B cell (primary cell): ENCODE data around the gene RSPO3. TPM values are rescaled to one million over a fixed set of nuclear protein-coding genes. Genes with fewer than 3 reads are reported as not detected.

ENCODE experiments used
- ATAC-seq: fragments of 200-7000 bp; cut with Tn5 transposase; one replicate; pipeline ENCODE4 v1.10.0; 2021; ENCODE audit warnings: low read depth, mild to moderate bottlenecking, moderate number of reproducible peaks, moderate library complexity
- CTCF ChIA-PET: fragments of 350-600 bp; sonication (Branson Sonifier 250); formaldehyde crosslinking; loops from one replicate; lab custom pipeline; 2021; ENCODE audit warnings: antibody characterized with exemption, inconsistent platforms; lab: Charles Lee
- POLR2A ChIA-PET: fragments of 350-600 bp; sonication (Branson Sonifier 250); formaldehyde crosslinking; loops from one replicate; lab custom pipeline; 2021; ENCODE audit warnings: antibody characterized with exemption; lab: Charles Lee
- DNase-seq: peaks from one replicate; pipeline ENCODE4 v3.0.0; 2013
- H2AFZ ChIP-seq: 2 replicates; pipeline ENCODE4 v1.6.1; 2012; ENCODE audit warnings: mild to moderate bottlenecking, low read depth, low read length; ENCODE audit not compliant: insufficient read depth, poor library complexity, severe bottlenecking
- H3K27ac ChIP-seq, 2 donors: 1 replicate in 1 of 2; 2 replicates in 1 of 2; pipeline ENCODE4 v1.5.1; 2012 to 2013; ENCODE audit warnings: low read length in 2 of 2, mild to moderate bottlenecking in 2 of 2, moderate library complexity in 1 of 2
- H3K27me3 ChIP-seq, 4 experiments: fragments of 200-600 bp in 1 of 4; sonication (generic) in 1 of 4; replicated peaks in 1 of 4; 1 replicate in 2 of 4; 2 replicates in 2 of 4; pipeline versions ENCODE4 v1.6.1 to v1.7.0; 2013 to 2016; ENCODE audit warnings: low read length in 3 of 4, mild to moderate bottlenecking in 2 of 4, mixed read lengths in 1 of 4, moderate library complexity in 1 of 4; ENCODE audit not compliant: insufficient read depth in 4 of 4, control insufficient read depth in 3 of 4; ENCODE audit errors: control extremely low read depth in 1 of 4
- H3K36me3 ChIP-seq, 2 experiments: replicated peaks in 1 of 2; 1 replicate in 1 of 2; 2 replicates in 1 of 2; pipeline versions ENCODE4 v1.6.1 to v1.7.1; 2013; ENCODE audit warnings: low read length in 1 of 2; ENCODE audit not compliant: insufficient read depth in 2 of 2, control insufficient read depth in 1 of 2; ENCODE audit errors: control extremely low read depth in 1 of 2, extremely low read depth in 1 of 2
- H3K4me1 ChIP-seq, 2 donors: fragments of 200-600 bp in 1 of 2; sonication (generic) in 1 of 2; 1 replicate in 1 of 2; 2 replicates in 1 of 2; pipeline versions ENCODE4 v1.5.1 to v1.6.1; 2013 to 2017; ENCODE audit warnings: low read length in 2 of 2; ENCODE audit not compliant: control insufficient read depth in 2 of 2, insufficient read depth in 2 of 2
- H3K4me2 ChIP-seq: replicated peaks from 2 replicates; pipeline ENCODE3; 2012; ENCODE audit warnings: mild to moderate bottlenecking, low read depth, low read length; ENCODE audit not compliant: poor library complexity, severe bottlenecking
- H3K4me3 ChIP-seq, 5 experiments: fragments of 200-600 bp in 1 of 5; sonication (generic) in 1 of 5; 1 replicate in 3 of 5; 2 replicates in 2 of 5; pipeline versions ENCODE4 v1.5.1 to v1.7.0; 2011 to 2016; ENCODE audit warnings: low read length in 4 of 5, mild to moderate bottlenecking in 4 of 5, low read depth in 2 of 5, control low read depth in 1 of 5, moderate library complexity in 1 of 5; ENCODE audit not compliant: insufficient read depth in 1 of 5; ENCODE audit errors: control extremely low read depth in 1 of 5, extremely low read depth in 1 of 5
- H3K79me2 ChIP-seq: fragments of 200-600 bp; sonication (generic); one replicate; pipeline ENCODE4 v1.6.0; 2016; ENCODE audit warnings: low read length; ENCODE audit not compliant: control insufficient read depth, insufficient read depth
- H3K9ac ChIP-seq: fragments of 200-600 bp; sonication (generic); 2 replicates; pipeline ENCODE4 v1.6.1; 2017; ENCODE audit warnings: mild to moderate bottlenecking, low read length, moderate library complexity
- H3K9me3 ChIP-seq, 3 donors: one replicate each; pipeline versions ENCODE4 v1.6.1 to v1.7.1; 2013; ENCODE audit warnings: low read length in 2 of 3; ENCODE audit not compliant: control insufficient read depth in 2 of 3, insufficient read depth in 1 of 3; ENCODE audit errors: control extremely low read depth in 1 of 3
- H4K20me1 ChIP-seq: 2 replicates; pipeline ENCODE4 v1.6.0; 2012; ENCODE audit warnings: mild to moderate bottlenecking, low read length; ENCODE audit not compliant: insufficient read depth, control insufficient read depth, poor library complexity, severe bottlenecking
- H3K27ac Mint-ChIP-seq: one replicate; pipeline ENCODE4 v1.8.0; 2021; ENCODE audit warnings: mixed read lengths
- H3K27me3 Mint-ChIP-seq: one replicate; pipeline ENCODE4 v1.8.0; 2021; ENCODE audit warnings: mixed read lengths
- H3K4me1 Mint-ChIP-seq: one replicate; pipeline ENCODE4 v1.8.0; 2021; ENCODE audit warnings: mixed read lengths
- H3K4me3 Mint-ChIP-seq: one replicate; pipeline ENCODE4 v1.8.0; 2021; ENCODE audit warnings: mixed read lengths
- H3K9me3 Mint-ChIP-seq: one replicate; pipeline ENCODE4 v1.8.0; 2022; ENCODE audit warnings: mixed read lengths; ENCODE audit not compliant: insufficient read depth
- EZH2 ChIP-seq: IDR thresholded peaks from 2 replicates; pipeline ENCODE4 v1.6.1; 2012; ENCODE audit warnings: borderline replicate concordance, low read depth, mild to moderate bottlenecking, moderate library complexity, low read length; ENCODE audit not compliant: insufficient read depth, poor library complexity, severe bottlenecking
- WGBS: methylation state at CpG from one replicate; pipeline ENCODE4 v1.1.5; 2013; ENCODE audit warnings: missing lambda C conversion rate; ENCODE audit not compliant: insufficient coverage; 5-methylcytosine and 5-hydroxymethylcytosine counted together
- intact Hi-C: fragments of 100-400 bp; cut with micrococcal nuclease; formaldehyde crosslinking; loops from one replicate; pipeline ENCODE4 v1.10.0; 2022
- polyA plus RNA-seq: library from polyadenylated mRNA; depleted of rRNA; stranded (reverse); fragments of >200 nt; gene quantifications from 2 replicates; pipeline ENCODE4 v1.2.3, GENCODE V29; 2012
- total RNA-seq, 2 donors: library from RNA; stranded (reverse); fragments of 120-200 nt in 1 of 2; gene quantifications; 1 replicate in 1 of 2; 2 replicates in 1 of 2; pipeline versions ENCODE4 v1.2.3 to v1.2.4, GENCODE V29; 2013 to 2022
- TF ChIP-seq, protein P1 (sequence below): fragments of 200-600 bp; IDR thresholded peaks from one replicate; pipeline ENCODE4 v1.8.0; 2022; ENCODE audit warnings: antibody characterized with exemption, mild to moderate bottlenecking

The RSPO3 gene
- total and polyA plus RNA-seq, 2 donors (not counting 1 experiment from before 2014, with no cell fraction given) = not detected

GRCh38 chr6:127182501-127182900, 64.0 kb downstream of the RSPO3 start:
- Histone ChIP-seq H3K36me3 (no peaks in the 10 kb centered on the region), H3K79me2 (no peaks in the 10 kb centered on the region), H3K4me3 (no peak overlapping the region), H3K9ac (no peak overlapping the region), H2AFZ (no peak overlapping the region), H3K27me3 (peaks cover 0 to under 1% (median 0%) of the 10 kb centered on the region in 4 experiments), H3K9me3 (no peaks in the 10 kb centered on the region), H3K4me2 (no peak overlapping the region), H3K4me1 (no peaks in the 10 kb centered on the region), H4K20me1 (no peaks in the 10 kb centered on the region), H3K27ac (no peak overlapping the region)
- intact Hi-C loops = no loop called here
- Mint-ChIP-seq H3K4me3 (no peak overlapping the region), H3K27me3 (peaks cover 17% of the 10 kb centered on the region), H3K27ac (no peak overlapping the region), H3K9me3 (peaks cover 2% of the 10 kb centered on the region), H3K4me1 (no peaks in the 10 kb centered on the region)
- TF ChIP-seq EZH2 = no peak
- TF ChIP-seq, protein P1, sequence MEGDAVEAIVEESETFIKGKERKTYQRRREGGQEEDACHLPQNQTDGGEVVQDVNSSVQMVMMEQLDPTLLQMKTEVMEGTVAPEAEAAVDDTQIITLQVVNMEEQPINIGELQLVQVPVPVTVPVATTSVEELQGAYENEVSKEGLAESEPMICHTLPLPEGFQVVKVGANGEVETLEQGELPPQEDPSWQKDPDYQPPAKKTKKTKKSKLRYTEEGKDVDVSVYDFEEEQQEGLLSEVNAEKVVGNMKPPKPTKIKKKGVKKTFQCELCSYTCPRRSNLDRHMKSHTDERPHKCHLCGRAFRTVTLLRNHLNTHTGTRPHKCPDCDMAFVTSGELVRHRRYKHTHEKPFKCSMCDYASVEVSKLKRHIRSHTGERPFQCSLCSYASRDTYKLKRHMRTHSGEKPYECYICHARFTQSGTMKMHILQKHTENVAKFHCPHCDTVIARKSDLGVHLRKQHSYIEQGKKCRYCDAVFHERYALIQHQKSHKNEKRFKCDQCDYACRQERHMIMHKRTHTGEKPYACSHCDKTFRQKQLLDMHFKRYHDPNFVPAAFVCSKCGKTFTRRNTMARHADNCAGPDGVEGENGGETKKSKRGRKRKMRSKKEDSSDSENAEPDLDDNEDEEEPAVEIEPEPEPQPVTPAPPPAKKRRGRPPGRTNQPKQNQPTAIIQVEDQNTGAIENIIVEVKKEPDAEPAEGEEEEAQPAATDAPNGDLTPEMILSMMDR = no peak
- CTCF ChIA-PET = no interaction called here
- DNase-seq (no peak), ATAC-seq (no peak)
- no CpG with 5 or more reads among the region's 1 CpG for WGBS
- POLR2A ChIA-PET = no interaction called here

GRCh38 chr6:127185437-127185995, 67.0 kb downstream of the RSPO3 start:
- H3K27ac Mint-ChIP-seq = no peak overlapping the region
- Histone ChIP-seq H3K4me1 (no peaks in the 10 kb centered on the region), H3K9ac (no peak overlapping the region), H3K36me3 (no peaks in the 10 kb centered on the region), H3K4me2 (no peak overlapping the region), H3K27ac (no peak overlapping the region), H3K79me2 (no peaks in the 10 kb centered on the region), H3K4me3 (no peak overlapping the region), H3K9me3 (no peaks in the 10 kb centered on the region), H3K27me3 (no peaks in the 10 kb centered on the region), H4K20me1 (no peaks in the 10 kb centered on the region), H2AFZ (no peak overlapping the region)
- no peak overlapping the region for H3K4me3 Mint-ChIP-seq
- no peak for TF ChIP-seq EZH2
- TF ChIP-seq, protein P1 = no peak
- POLR2A ChIA-PET = no interaction called here
- H3K9me3 Mint-ChIP-seq = peaks cover 2% of the 10 kb centered on the region
- intact Hi-C loops = no loop called here
- H3K27me3 Mint-ChIP-seq = peaks cover 8% of the 10 kb centered on the region
- CTCF ChIA-PET = interaction anchor here (0.7 kb wide), 1 partner anchor 166 kb away, joined by 3 read pairs; no protein-coding TSS in a partner anchor
- no peak for DNase-seq
- no peak for ATAC-seq
- no peaks in the 10 kb centered on the region for H3K4me1 Mint-ChIP-seq
- no CpG with 5 or more reads among the region's 3 CpGs for WGBS
